KMS-11 (cell line): Measurements from ENCODE around the gene ATP1A3.

Experiments
- H2AFZ ChIP-seq: fragments of 200-600 bp; sonication (generic); 2 replicates; pipeline ENCODE4 v1.6.1; 2016; ENCODE audit warnings: antibody characterized with exemption, mixed run types, low read depth
- H3K27ac ChIP-seq: fragments of 200-600 bp; sonication (generic); 2 replicates; pipeline ENCODE4 v1.6.1; 2016; ENCODE audit warnings: mild to moderate bottlenecking, mixed run types
- H3K27me3 ChIP-seq: fragments of 200-600 bp; sonication (generic); 2 replicates; pipeline ENCODE4 v1.6.1; 2017; ENCODE audit warnings: mild to moderate bottlenecking, low read depth, mixed run types, moderate library complexity; ENCODE audit not compliant: insufficient read depth
- H3K36me3 ChIP-seq: fragments of 200-600 bp; sonication (generic); 2 replicates; pipeline ENCODE4 v1.6.1; 2017; ENCODE audit warnings: mild to moderate bottlenecking, mixed run types; ENCODE audit not compliant: insufficient read depth
- H3K4me1 ChIP-seq: fragments of 200-600 bp; sonication (generic); 2 replicates; pipeline ENCODE4 v1.6.1; 2016; ENCODE audit warnings: mild to moderate bottlenecking, low read depth, mixed run types; ENCODE audit not compliant: poor library complexity, severe bottlenecking
- H3K4me2 ChIP-seq: fragments of 200-600 bp; sonication (generic); 2 replicates; pipeline ENCODE4 v1.7.0; 2016; ENCODE audit warnings: mild to moderate bottlenecking, mixed run types
- H3K4me3 ChIP-seq: fragments of 200-600 bp; sonication (generic); IDR thresholded peaks from 2 replicates; pipeline ENCODE4 v1.6.1; 2017; ENCODE audit warnings: low read depth, low read length, mixed read lengths; ENCODE audit not compliant: insufficient read depth
- H3K79me2 ChIP-seq: fragments of 200-600 bp; sonication (generic); 2 replicates; pipeline ENCODE4 v1.6.1; 2016; ENCODE audit warnings: low read depth, mixed run types; ENCODE audit not compliant: insufficient read depth
- H3K9ac ChIP-seq: fragments of 200-600 bp; sonication (generic); 2 replicates; pipeline ENCODE4 v1.6.1; 2016; ENCODE audit warnings: mild to moderate bottlenecking, mixed run types
- H4K20me1 ChIP-seq: fragments of 200-600 bp; sonication (generic); 2 replicates; pipeline ENCODE4 v1.6.1; 2016; ENCODE audit warnings: mild to moderate bottlenecking, mixed run types; ENCODE audit not compliant: insufficient read depth
- TF ChIP-seq, protein P1 (sequence below): fragments of 200-600 bp; sonication (generic); conservative IDR thresholded peaks from 2 replicates; pipeline ENCODE4 v1.6.1; 2017; ENCODE audit warnings: low read depth, mild to moderate bottlenecking, antibody characterized with exemption, low read length, moderate library complexity, mixed read lengths

Gene ATP1A3

DNA sequence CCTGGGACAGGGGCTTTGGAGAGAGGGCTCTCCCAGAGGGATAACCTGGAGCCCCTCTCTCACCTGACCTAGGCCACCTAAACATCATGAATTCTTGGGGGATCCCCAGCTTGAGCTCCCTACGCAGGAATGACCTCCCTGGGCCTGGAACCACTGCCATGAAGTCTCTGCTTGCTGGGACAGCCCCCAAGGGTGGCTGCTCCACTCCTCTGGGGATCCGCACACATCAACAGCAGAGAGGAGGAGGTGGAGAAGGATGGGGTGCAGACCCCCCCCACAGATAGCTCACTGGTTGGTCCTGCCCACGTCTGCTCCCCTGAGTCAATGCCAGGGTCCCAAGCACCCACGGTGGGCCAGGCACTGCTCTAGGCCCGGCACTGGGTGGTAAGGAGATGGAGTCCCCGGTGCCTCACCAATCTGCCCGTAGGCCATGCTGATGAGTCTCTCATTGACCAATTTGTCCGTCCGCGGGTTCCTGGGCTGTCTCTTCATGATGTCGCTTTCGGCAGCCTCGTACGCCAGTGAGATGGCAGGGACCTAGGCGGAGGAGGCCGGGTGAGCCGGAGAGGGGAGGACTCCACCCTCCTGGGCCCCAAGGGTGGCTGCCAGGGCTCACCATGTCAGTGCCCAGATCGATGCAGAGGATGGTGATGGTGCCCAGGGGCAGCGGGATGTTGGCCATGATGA, 24.1 kb downstream of the ATP1A3 start:
- Histone ChIP-seq H3K4me3 (no peak overlapping the region), H3K27ac (no peak overlapping the region), H3K4me2 (no peak overlapping the region), H4K20me1 (no peaks in the 10 kb centered on the region), H2AFZ (no peak overlapping the region), H3K79me2 (no peaks in the 10 kb centered on the region), H3K4me1 (no peaks in the 10 kb centered on the region), H3K9ac (no peak overlapping the region), H3K36me3 (no peaks in the 10 kb centered on the region), H3K27me3 (peaks cover 96% of the 10 kb centered on the region)
- TF ChIP-seq, protein P1, sequence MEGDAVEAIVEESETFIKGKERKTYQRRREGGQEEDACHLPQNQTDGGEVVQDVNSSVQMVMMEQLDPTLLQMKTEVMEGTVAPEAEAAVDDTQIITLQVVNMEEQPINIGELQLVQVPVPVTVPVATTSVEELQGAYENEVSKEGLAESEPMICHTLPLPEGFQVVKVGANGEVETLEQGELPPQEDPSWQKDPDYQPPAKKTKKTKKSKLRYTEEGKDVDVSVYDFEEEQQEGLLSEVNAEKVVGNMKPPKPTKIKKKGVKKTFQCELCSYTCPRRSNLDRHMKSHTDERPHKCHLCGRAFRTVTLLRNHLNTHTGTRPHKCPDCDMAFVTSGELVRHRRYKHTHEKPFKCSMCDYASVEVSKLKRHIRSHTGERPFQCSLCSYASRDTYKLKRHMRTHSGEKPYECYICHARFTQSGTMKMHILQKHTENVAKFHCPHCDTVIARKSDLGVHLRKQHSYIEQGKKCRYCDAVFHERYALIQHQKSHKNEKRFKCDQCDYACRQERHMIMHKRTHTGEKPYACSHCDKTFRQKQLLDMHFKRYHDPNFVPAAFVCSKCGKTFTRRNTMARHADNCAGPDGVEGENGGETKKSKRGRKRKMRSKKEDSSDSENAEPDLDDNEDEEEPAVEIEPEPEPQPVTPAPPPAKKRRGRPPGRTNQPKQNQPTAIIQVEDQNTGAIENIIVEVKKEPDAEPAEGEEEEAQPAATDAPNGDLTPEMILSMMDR = no peak

DNA sequence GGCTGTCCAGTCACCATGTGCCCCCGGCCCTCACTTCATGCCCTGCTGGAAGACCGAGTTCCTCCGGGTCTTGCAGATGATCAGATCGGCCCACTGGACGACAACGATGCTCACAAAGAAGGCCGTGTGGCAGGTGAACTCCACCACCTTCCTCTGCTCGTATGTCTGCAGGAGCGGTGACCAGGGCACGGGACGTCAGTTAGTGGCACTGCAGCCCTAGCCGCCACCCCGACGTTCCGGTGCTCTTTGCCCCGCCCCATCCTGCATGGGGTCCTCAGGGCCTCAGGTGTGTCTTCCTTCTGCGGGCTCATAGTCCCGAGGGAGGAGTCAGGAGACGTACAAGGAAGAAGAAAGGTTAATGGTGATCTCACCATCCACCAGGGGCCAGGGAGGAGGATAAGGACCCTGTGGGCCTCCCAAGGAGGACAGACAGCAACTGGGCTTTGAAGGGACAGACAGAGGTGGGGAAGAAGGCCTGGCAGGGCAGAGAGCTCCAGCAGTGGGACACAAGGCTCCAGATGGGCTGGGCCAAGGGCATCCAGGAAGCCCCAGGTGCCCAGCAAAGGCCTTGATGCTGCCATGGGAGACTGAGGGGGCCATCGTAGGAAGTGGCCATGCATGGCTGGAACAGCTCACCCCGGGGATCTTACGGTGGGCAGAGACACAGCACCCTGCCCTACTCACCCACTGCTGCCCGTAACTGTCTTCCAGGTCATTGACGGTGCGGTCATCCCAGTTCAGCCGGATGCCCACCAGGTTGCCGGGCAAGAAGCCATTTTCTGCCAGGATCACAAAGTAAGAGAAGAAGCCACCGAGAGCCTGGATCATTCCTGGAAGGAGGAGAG, 25.1 kb downstream of the ATP1A3 start:
- Histone ChIP-seq H4K20me1 (no peaks in the 10 kb centered on the region), H3K27me3 (peaks cover 94% of the 10 kb centered on the region), H3K27ac (no peak overlapping the region), H3K4me2 (no peak overlapping the region), H2AFZ (no peak overlapping the region), H3K36me3 (no peaks in the 10 kb centered on the region), H3K79me2 (no peaks in the 10 kb centered on the region), H3K9ac (no peak overlapping the region), H3K4me1 (no peaks in the 10 kb centered on the region), H3K4me3 (no peak overlapping the region)
- TF ChIP-seq, protein P1 = no peak

DNA sequence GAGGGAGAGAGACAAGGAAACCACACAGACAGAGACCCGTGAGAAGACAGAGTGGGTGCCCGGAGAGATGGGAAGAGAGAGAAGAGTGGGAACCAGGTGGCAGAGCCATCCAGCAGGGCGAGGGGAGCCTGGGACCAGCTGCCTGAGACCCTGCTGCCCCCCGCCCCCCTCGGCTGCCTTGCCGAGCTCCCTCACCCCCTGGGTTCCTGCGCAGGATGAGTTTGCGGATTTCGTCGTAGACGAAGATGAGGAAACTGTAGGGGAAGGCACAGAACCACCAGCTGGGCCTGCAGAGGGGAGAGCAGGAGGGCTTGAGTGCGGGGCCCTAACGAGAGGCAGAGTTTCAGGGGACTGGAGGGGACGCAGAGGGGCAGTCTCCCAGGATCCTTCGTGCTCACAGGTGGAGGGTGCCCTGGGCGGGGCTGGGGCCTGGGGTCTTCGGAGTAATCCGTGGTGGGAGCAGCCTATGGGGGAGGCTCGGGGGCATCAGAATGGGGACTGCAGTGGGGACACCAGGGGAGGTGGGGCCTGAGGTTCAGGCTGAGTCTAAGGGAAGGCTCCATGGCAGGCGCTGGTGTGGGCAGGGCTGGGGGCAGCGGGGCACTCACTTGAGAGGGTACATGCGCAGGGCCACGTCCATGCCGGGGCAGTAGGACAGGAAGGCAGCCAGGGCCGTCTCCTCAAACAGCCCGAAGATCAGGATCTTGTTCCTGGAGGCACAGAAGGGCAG, 26.8 kb downstream of the ATP1A3 start:
- TF ChIP-seq, protein P1 = no peak
- H2AFZ ChIP-seq = no peak overlapping the region

DNA sequence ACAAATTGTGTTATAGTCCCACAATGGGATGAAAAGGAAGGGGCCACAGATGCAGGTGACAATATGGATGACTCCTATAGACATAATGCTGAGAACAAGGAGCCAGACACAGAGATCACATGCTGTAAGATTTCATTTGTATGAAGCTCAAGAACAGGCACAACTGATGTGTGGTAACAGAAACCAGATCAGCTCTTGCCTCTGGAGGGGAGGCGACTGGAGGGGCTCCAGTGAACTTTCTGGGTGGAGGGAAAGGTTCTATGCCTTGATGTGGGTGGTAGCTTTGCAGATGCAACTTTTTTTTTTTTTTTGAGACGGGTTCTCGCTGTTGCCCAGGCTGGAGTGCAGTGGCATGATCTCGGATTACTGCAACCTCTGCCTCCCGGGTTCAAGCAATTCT, 28.9 kb downstream of the ATP1A3 start:
- H3K27ac ChIP-seq = no peak overlapping the region
- H4K20me1 ChIP-seq = no peaks in the 10 kb centered on the region
- no peaks in the 10 kb centered on the region for H3K4me1 ChIP-seq
- peaks cover 59% of the 10 kb centered on the region for H3K27me3 ChIP-seq
- TF ChIP-seq, protein P1 = no peak
- H3K79me2 ChIP-seq = no peaks in the 10 kb centered on the region
- H3K9ac ChIP-seq = no peak overlapping the region
- no peak overlapping the region for H3K4me3 ChIP-seq
- H3K36me3 ChIP-seq = no peaks in the 10 kb centered on the region
- no peak overlapping the region for H2AFZ ChIP-seq
- no peak overlapping the region for H3K4me2 ChIP-seq

More for the DNA sequence above, 26.8 kb downstream of the ATP1A3 start:
- H3K27me3 ChIP-seq = peaks cover 79% of the 10 kb centered on the region
- no peak overlapping the region for H3K4me2 ChIP-seq
- H3K36me3 ChIP-seq = no peaks in the 10 kb centered on the region
- H4K20me1 ChIP-seq = no peaks in the 10 kb centered on the region
- H3K4me1 ChIP-seq = no peaks in the 10 kb centered on the region
- H3K4me3 ChIP-seq = no peak overlapping the region
- no peaks in the 10 kb centered on the region for H3K79me2 ChIP-seq
- H3K27ac ChIP-seq = no peak overlapping the region
- H3K9ac ChIP-seq = no peak overlapping the region
